ENCODE measurements around the gene GPATCH2L.

The GPATCH2L gene

GRCh38 chr14:76151398-76152332, at the start of gene GPATCH2L:
TSS of gene GPATCH2L (plus strand) at chr14:76151922. CDS start at chr14:76154364, 2,442 bp downstream.
- Histone ChIP-seq H3K36me3 (ENCODE audit: insufficient read depth) (peaks cover 5% of the 10 kb centered on the region; the same call in 1 of the 2 replicates), H2AFZ (ENCODE audit: low read depth) (peak within 1 kb of the TSS; percentile 71), H3K4me3 (IDR thresholded peaks at IDR 0.05; ENCODE audit: insufficient read depth, low read depth, low read length) (no peak within 1 kb of the TSS), H3K4me2 (peak within 1 kb of the TSS; percentile 97), H4K20me1 (ENCODE audit: insufficient read depth) (no peaks in the 10 kb centered on the region), H3K27ac (peak within 1 kb of the TSS; percentile 83), H3K27me3 (ENCODE audit: insufficient read depth, low read depth) (no peaks in the 10 kb centered on the region), H3K4me1 (ENCODE audit: low read depth, poor library complexity, severe bottlenecking) (peaks cover 32% of the 10 kb centered on the region), H3K9ac (peak within 1 kb of the TSS; percentile 87), H3K79me2 (ENCODE audit: insufficient read depth, low read depth) (peaks cover 47% of the 10 kb centered on the region)
- no peak for TF ChIP-seq CTCF (conservative IDR thresholded peaks at IDR 0.05; ENCODE audit: low read depth, low read length)

GRCh38 chr14:76104802-76105355, 46.8 kb upstream of the GPATCH2L start:
- TF ChIP-seq CTCF (conservative IDR thresholded peaks at IDR 0.05; ENCODE audit: low read depth, low read length): no peak
- Histone ChIP-seq H3K27ac (no peak overlapping the region), H3K4me1 (ENCODE audit: low read depth, poor library complexity, severe bottlenecking) (no peaks in the 10 kb centered on the region), H4K20me1 (ENCODE audit: insufficient read depth) (no peaks in the 10 kb centered on the region), H3K79me2 (ENCODE audit: insufficient read depth, low read depth) (no peaks in the 10 kb centered on the region), H3K4me2 (no peak overlapping the region), H3K36me3 (ENCODE audit: insufficient read depth) (no peaks in the 10 kb centered on the region), H2AFZ (ENCODE audit: low read depth) (no peak overlapping the region), H3K27me3 (ENCODE audit: insufficient read depth, low read depth) (no peaks in the 10 kb centered on the region), H3K4me3 (IDR thresholded peaks at IDR 0.05; ENCODE audit: insufficient read depth, low read depth, low read length) (no peak overlapping the region), H3K9ac (no peak overlapping the region)

GRCh38 chr14:76106188-76106587, 45.5 kb upstream of the GPATCH2L start:
- Histone ChIP-seq H2AFZ (ENCODE audit: low read depth) (no peak overlapping the region), H3K4me2 (no peak overlapping the region), H3K79me2 (ENCODE audit: insufficient read depth, low read depth) (no peaks in the 10 kb centered on the region), H3K27me3 (ENCODE audit: insufficient read depth, low read depth) (no peaks in the 10 kb centered on the region), H3K9ac (no peak overlapping the region), H3K36me3 (ENCODE audit: insufficient read depth) (no peaks in the 10 kb centered on the region), H3K4me3 (IDR thresholded peaks at IDR 0.05; ENCODE audit: insufficient read depth, low read depth, low read length) (no peak overlapping the region), H3K4me1 (ENCODE audit: low read depth, poor library complexity, severe bottlenecking) (no peaks in the 10 kb centered on the region), H4K20me1 (ENCODE audit: insufficient read depth) (no peaks in the 10 kb centered on the region), H3K27ac (no peak overlapping the region)
- TF ChIP-seq CTCF (conservative IDR thresholded peaks at IDR 0.05; ENCODE audit: low read depth, low read length): no peak

GRCh38 chr14:76109087-76109880, 42.4 kb upstream of the GPATCH2L start:
- H3K4me3 ChIP-seq (IDR thresholded peaks at IDR 0.05; ENCODE audit: insufficient read depth, low read depth, low read length): no peak overlapping the region
- H2AFZ ChIP-seq (ENCODE audit: low read depth): no peak overlapping the region
- H3K36me3 ChIP-seq (ENCODE audit: insufficient read depth): no peaks in the 10 kb centered on the region
- H3K9ac ChIP-seq: no peak overlapping the region
- no peak for TF ChIP-seq CTCF (conservative IDR thresholded peaks at IDR 0.05; ENCODE audit: low read depth, low read length)
- H3K79me2 ChIP-seq (ENCODE audit: insufficient read depth, low read depth): no peaks in the 10 kb centered on the region
- no peaks in the 10 kb centered on the region for H4K20me1 ChIP-seq (ENCODE audit: insufficient read depth)
- H3K27ac ChIP-seq: no peak overlapping the region
- no peak overlapping the region for H3K4me2 ChIP-seq
- H3K27me3 ChIP-seq (ENCODE audit: insufficient read depth, low read depth): no peaks in the 10 kb centered on the region
- H3K4me1 ChIP-seq (ENCODE audit: low read depth, poor library complexity, severe bottlenecking): no peaks in the 10 kb centered on the region
